ENCODE results near the gene SMAD9. TPM values are rescaled to one million over a fixed set of nuclear protein-coding genes. Genes with fewer than 3 reads are reported as not detected.

SMAD9 gene
- total RNA-seq, 1 donor from 2014 or later, result not detected

DNA sequence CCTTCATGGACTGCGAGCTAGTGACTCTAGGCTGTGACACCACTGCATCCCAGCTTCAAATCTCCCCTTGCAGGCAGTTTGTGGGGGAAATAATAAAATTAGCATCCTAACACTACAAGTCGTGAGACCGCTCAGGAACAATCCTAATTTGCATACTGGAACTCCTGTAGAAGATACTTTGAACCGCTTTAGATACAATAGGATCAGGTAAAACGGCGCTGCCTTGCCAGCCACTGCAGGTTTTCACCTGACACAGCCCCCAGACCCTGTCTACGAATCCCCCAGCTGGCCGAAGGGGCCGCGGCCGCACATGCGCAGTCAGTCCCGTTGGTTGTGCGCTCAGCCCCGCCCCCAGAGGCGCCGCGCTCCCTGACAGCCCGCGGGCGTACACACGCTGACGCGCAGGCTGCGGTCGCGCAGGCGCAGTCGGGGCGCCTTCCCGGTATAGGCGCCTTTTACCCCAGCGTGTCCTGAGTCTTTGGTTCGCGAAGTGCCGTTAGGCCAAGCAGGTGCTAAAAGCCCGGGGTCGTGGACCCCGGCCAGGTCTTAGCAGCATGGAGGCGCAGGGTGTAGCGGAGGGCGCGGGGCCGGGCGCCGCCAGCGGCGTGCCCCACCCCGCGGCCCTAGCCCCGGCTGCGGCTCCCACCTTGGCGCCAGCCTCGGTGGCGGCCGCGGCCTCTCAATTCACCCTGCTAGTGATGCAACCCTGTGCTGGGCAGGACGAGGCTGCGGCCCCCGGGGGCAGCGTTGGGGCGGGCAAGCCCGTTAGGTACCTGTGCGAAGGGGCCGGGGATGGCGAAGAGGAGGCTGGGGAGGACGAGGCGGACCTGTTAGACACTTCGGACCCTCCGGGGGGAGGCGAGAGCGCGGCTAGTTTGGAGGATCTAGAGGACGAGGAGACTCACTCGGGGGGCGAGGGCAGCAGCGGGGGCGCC, 101.0 kb downstream of the SMAD9 start, which contains the start of gene RFXAP:
Gene RFXAP (plus strand): TSS at position 419 of the 935 bp plus-strand sequence. CDS start 136 bp downstream, at position 555.
- intact Hi-C loops (cut with micrococcal nuclease), result loop anchor here (1.0 to 5.0 kb wide), 6 partner anchors 162 to 1528 kb away; partner anchors contain the start of genes EXOSC8, SPART, SUPT20H and UFM1

DNA sequence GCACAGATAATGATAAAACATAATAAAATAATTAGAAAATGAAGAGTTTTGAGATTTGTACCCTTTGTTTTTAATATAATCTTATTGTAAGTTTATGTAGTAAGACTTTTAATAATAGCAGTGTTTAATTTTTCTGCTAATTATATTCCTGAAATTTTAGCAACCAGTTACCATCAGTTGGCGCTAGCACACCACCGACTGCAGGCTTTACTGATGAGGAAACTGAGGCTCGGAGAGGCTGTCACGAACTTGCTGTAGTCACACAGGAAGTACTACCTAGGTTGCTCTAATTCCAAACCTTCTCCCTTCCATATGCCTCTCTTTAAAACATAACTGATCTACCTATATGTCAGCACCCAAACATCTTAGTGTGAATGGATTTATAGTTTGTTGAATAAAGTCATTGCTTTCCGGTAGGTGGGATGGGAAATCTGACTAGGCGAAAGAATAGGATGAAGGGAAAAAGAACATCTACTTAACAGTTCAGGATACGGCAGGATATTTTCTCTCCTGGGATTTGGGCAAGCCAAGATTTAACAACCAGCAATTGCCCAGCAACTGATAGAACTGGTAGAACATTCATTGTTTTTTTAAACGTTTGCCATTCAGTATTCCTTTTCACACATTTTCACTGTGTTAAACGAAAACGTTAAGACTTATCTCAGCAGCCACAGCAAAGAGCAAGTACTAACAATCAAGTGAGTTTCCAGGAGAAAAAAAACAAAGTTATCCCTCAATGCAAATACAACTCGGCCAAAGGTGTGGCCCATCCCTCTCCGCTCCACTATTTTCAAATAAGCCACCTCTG, 101.8 kb downstream of the SMAD9 start:
- intact Hi-C loops (cut with micrococcal nuclease), result loop anchor here (2.0 to 5.0 kb wide), 4 partner anchors 163 to 1529 kb away; partner anchors contain the start of genes SPART and UFM1

DNA sequence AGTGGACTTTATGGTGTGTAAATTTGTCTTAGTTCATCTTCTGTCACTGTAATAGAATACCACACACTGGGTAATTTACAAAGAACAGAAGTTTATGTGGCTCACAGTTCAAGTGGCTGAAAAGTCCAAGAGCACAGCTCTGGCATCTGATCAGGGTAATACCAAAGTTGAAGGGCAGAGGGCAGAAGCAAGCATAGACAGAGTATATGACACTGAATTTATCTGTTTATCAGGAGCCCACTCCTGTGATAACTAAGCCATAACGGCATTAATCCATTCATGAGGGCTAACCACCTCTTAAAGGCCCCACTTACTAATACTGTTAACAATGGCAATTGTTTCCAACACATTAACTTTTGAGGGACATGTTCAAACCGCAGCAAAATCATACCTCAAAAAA, 105.0 kb downstream of the SMAD9 start:
- intact Hi-C loops (cut with micrococcal nuclease), result loop anchor here (5.0 kb wide), 2 partner anchors 468 to 1532 kb away; partner anchors contain the start of genes SPART and UFM1

DNA sequence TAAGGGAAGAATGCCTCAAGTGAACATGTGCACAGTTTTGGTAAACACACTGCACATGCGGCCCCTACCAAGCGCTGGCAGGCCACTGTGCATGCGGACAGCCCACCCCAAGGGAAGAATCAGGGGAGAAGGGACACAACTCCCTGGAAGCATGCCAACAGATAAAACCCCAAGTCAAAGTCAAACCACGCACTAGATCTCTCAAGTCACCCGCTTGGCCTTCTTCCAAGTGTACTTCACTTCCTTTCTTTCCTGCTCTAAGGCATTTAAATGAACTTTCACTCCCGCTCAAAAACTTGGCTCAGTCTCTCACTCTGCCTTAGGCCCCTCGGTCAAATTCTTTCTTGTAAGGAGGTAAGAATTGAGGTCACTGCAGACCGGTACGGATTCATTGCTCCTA, 105.6 kb downstream of the SMAD9 start:
- intact Hi-C loops (cut with micrococcal nuclease), result no loop called here

DNA sequence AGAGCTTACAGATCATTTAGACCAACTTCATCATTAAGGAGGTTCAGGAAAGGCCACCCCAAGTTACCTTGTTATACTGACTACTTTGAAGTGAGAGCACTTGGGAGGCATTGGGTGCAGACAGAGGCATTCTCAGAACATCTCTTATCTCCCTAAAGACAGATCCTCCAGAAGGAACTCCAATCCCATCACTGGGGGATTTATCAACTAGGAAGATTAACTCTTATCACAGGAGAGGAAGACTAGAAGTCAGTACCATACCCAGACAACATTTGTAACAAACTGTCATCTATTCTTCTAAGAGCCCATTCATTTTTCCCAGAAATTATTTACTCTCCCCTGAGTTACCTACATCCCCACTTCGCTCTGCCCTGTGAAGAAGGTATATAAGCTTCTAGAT, 106.8 kb downstream of the SMAD9 start:
- intact Hi-C loops (cut with micrococcal nuclease), result no loop called here

DNA sequence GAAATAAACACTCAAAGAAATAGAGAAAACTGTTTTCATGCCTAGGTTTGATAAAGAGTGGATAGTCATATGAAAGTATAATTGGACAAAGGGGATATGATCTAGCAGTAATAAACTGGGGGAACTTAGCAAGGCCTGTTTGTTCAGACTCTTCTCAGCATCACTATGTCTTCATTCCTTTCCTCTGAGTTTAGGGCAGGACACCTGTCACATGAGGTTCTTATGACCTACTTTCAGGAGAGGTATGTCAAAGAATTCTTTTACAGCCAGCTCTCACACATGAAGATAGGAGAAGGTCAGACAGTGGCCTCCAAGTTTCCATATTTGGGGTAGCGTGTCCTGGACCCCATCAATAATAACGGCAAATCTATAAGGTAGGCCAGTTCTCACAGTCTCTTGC, 112.4 kb downstream of the SMAD9 start:
- intact Hi-C loops (cut with micrococcal nuclease), result no loop called here

DNA sequence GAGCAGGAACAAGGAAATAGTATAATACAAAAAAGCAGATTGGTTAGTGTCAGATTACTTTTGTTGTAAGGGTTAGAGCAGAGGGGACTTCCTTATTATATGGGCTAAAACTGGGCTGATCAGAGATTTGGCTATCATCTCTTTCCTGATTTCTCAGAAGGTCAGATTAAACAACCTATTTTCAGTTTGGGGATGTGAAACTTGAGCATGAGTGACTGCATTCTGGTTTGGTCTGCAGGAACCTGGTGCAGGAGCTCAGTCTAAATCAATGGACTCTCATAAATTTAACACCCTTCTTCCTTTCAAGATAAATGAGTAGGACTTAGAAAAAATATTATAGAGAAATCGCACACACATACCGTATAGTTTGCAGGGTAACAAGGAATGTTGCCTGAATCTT, 113.9 kb downstream of the SMAD9 start:
- intact Hi-C loops (cut with micrococcal nuclease), result no loop called here

DNA sequence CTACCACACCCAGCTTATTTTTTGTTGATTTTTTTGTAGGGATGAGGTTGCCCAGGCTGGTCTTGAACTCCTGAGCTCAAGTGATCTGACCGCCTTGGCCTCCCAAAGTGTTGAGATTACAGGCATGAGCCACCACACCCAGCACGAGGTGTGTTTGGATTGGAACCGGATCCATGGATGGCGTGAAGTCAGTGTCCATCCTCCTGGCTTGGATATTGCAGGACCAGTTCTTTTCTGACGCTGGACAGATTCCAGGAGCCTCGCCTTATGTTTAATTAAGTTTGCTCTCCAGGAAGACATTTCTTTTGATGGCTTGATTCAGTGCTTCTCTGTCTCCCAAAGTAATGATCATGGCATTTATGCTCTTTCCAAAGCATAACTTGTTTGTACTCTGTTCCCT, 115.5 kb downstream of the SMAD9 start:
- intact Hi-C loops (cut with micrococcal nuclease), result no loop called here

DNA sequence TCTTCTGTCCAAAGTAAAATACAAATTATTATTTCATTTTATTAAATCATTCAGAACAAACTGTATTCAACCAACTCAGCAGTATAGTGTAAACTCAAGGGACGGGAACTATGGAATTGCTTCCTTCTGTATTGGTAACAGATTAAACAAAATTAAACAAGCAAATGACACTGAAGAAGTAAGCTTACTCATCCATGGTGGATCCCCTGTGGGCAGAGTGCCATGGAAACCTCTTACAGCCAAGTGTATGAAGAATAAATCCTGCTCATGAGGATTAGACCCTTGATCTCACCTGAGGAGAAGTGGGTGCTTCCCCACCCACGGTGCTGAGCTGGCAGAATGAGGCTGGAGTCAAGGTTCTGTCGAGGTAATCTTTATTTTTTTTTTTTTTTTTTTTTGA, 119.0 kb downstream of the SMAD9 start:
- intact Hi-C loops (cut with micrococcal nuclease), result no loop called here

DNA sequence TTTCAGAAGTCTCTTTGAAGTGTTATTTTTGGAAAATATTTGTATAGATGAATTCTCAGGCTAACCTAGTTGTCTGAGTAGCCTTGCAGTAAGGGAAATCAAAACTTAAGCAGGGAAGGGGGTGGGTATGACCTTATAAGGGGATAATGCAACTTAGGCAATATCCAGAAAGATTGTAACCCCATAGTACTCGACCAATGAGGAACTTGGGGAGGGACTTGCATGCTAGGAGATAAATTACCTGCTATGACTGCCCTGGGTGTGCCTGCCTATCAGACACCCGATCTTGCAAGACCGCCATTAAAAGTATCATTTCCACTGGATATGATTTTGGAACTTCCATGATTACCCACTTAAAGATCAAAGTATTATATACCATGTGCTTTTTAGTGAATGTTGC, 124.0 kb downstream of the SMAD9 start:
- intact Hi-C loops (cut with micrococcal nuclease), result no loop called here

DNA sequence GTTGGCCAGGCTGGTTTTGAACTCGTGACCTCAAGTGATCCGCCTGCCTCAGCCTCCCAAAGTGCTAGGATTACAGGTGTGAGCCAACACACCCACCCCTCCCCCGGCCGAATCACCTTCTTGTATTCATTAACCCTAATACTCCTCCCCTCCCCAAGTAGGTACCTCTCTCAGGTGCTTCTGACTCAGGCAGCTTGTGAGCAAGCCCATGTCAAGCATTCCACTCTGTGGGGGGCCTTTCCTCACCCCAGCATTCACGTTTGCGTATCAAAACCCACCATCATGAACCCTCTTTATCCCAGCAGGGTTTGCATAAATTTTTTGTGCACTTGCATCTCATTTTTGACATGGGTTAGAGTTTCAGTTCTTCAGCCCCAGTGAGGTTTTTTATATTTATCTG, 124.6 kb downstream of the SMAD9 start:
- intact Hi-C loops (cut with micrococcal nuclease), result no loop called here

Other genes starting within 250 kb of the SMAD9 start
- gene SERTM1, start 246.2 kb downstream of the SMAD9 start, total RNA-seq, result not detected in 2 replicates
- gene RFXAP, start 101.0 kb downstream of the SMAD9 start, total RNA-seq, result 14.7 and 16.5 TPM in 2 replicates
- gene ALG5, start 79.1 kb upstream of the SMAD9 start, total RNA-seq, result 40.7 and 41.1 TPM in 2 replicates
- gene EXOSC8, start 80.5 kb upstream of the SMAD9 start, total RNA-seq, result 101 and 104 TPM in 2 replicates
- 68.3 and 71.6 TPM in 2 replicates for gene SUPT20H, start 139.4 kb upstream of the SMAD9 start, total RNA-seq
- gene CSNK1A1L, start 185.4 kb upstream of the SMAD9 start, total RNA-seq, result not detected in 2 replicates